ENCODE data around the gene KRTAP10-4.
"Not testable (repeated sequence)": the region's sequence is repeated elsewhere in the genome, so short reads cannot be mapped to it uniquely, and the experiment has no call there.

The KRTAP10-4 gene

GRCh38 chr21:44557491-44558328 is 15.8 kb upstream of the KRTAP10-4 start:
- H2AK5ac ChIP-seq (ENCODE audit: low read length, severe bottlenecking): no peak overlapping the region
- H2BK120ac ChIP-seq (ENCODE audit: low read depth, low read length): no peak overlapping the region
- H3K4ac ChIP-seq (ENCODE audit: low read depth in 1 of 2, low read length in 2 of 2): no peak overlapping the region
- no peak overlapping the region for H4K8ac ChIP-seq (ENCODE audit: low read length)
- peaks cover 2% of the 10 kb centered on the region for H3K4me1 ChIP-seq (ENCODE audit: control insufficient read depth, insufficient read depth, low read depth, low read length)
- peaks cover 4% of the 10 kb centered on the region for H3K9me3 ChIP-seq (ENCODE audit: control insufficient read depth, low read length)
- H3K14ac ChIP-seq (ENCODE audit: low read length in 2 of 2): peak overlapping the region in 1 of 2 experiments; percentile 62
- DNase-seq: no peak
- 69% methylated on average over 30 of the region's 30 CpGs for WGBS
- no peak overlapping the region for H4K91ac ChIP-seq (ENCODE audit: low read length)
- H2BK15ac ChIP-seq (ENCODE audit: low read depth, poor library complexity, severe bottlenecking): no peak overlapping the region
- no peaks in the 10 kb centered on the region for H3K79me1 ChIP-seq (replicated peaks; ENCODE audit: low read length, poor library complexity, severe bottlenecking)
- H3K27me3 ChIP-seq (ENCODE audit: control insufficient read depth in 1 of 2, insufficient read depth in 1 of 2, low read length in 2 of 2): peaks cover 11 to 45% of the 10 kb centered on the region in 2 experiments
- H2BK12ac ChIP-seq (ENCODE audit: low read length in 2 of 2): no peak overlapping the region
- H3K4me2 ChIP-seq (ENCODE audit: low read length, poor library complexity, severe bottlenecking): no peak overlapping the region
- H3K18ac ChIP-seq (ENCODE audit: low read depth in 1 of 2, low read length in 2 of 2): no peak overlapping the region
- no peaks in the 10 kb centered on the region for H3K36me3 ChIP-seq (ENCODE audit: control insufficient read depth in 1 of 2, insufficient read depth in 2 of 2, low read depth in 1 of 2, low read length in 2 of 2)
- H3K9ac ChIP-seq (ENCODE audit: low read length): no peak overlapping the region
- no peak overlapping the region for H3K4me3 ChIP-seq (ENCODE audit: insufficient read depth in 1 of 2, low read depth in 1 of 2, low read length in 2 of 2)
- no peak overlapping the region for H2AFZ ChIP-seq (ENCODE audit: low read depth, low read length)
- no peak overlapping the region for H3K23ac ChIP-seq (ENCODE audit: low read length in 2 of 2)
- H3K27ac ChIP-seq (ENCODE audit: low read length, poor library complexity, severe bottlenecking): no peak overlapping the region
- H2BK5ac ChIP-seq (ENCODE audit: low read depth, low read length, poor library complexity, severe bottlenecking): no peak overlapping the region

- H3K14ac ChIP-seq (ENCODE audit: low read length in 2 of 2): peak overlapping the region in 1 of 2 experiments; percentile 62
- H3K27ac ChIP-seq (ENCODE audit: low read length, poor library complexity, severe bottlenecking); H3K9ac ChIP-seq (ENCODE audit: low read length); H2BK120ac ChIP-seq (ENCODE audit: low read depth, low read length); H4K8ac ChIP-seq (ENCODE audit: low read length); H2BK15ac ChIP-seq (ENCODE audit: low read depth, poor library complexity, severe bottlenecking); H3K36me3 ChIP-seq (ENCODE audit: control insufficient read depth in 1 of 2, insufficient read depth in 2 of 2, low read depth in 1 of 2, low read length in 2 of 2); H3K4ac ChIP-seq (ENCODE audit: low read depth in 1 of 2, low read length in 2 of 2); H3K4me2 ChIP-seq (ENCODE audit: low read length, poor library complexity, severe bottlenecking); DNase-seq; H3K4me1 ChIP-seq (ENCODE audit: control insufficient read depth, insufficient read depth, low read depth, low read length); H2AK5ac ChIP-seq (ENCODE audit: low read length, severe bottlenecking); H3K23ac ChIP-seq (ENCODE audit: low read length in 2 of 2); H2BK5ac ChIP-seq (ENCODE audit: low read depth, low read length, poor library complexity, severe bottlenecking); H3K4me3 ChIP-seq (ENCODE audit: insufficient read depth in 1 of 2, low read depth in 1 of 2, low read length in 2 of 2); H2AFZ ChIP-seq (ENCODE audit: low read depth, low read length); H2BK12ac ChIP-seq (ENCODE audit: low read length in 2 of 2); H4K91ac ChIP-seq (ENCODE audit: low read length); H3K79me1 ChIP-seq (replicated peaks; ENCODE audit: low read length, poor library complexity, severe bottlenecking); H3K18ac ChIP-seq (ENCODE audit: low read depth in 1 of 2, low read length in 2 of 2): not testable (repeated sequence)
- H3K9me3 ChIP-seq (ENCODE audit: control insufficient read depth, low read length): peaks cover 10% of the 10 kb centered on the region
- 62% methylated on average over 9 of the region's 10 CpGs for WGBS
- peaks cover 9 to 39% of the 10 kb centered on the region in 2 experiments for H3K27me3 ChIP-seq (ENCODE audit: control insufficient read depth in 1 of 2, insufficient read depth in 1 of 2, low read length in 2 of 2)
Measured at GRCh38 chr21:44558329-44558675, 15.2 kb upstream of the KRTAP10-4 start.

GRCh38 chr21:44558695-44559094 is 14.8 kb upstream of the KRTAP10-4 start, which contains the start of gene KRTAP10-3:
TSS of gene KRTAP10-3 (minus strand) at chr21:44558795. CDS start at chr21:44558715, 80 bp downstream.
- H3K27me3 ChIP-seq (ENCODE audit: control insufficient read depth in 1 of 2, insufficient read depth in 1 of 2, low read length in 2 of 2): peaks cover 9 to 37% of the 10 kb centered on the region in 2 experiments
- no peak within 1 kb of the TSS for H4K91ac ChIP-seq (ENCODE audit: low read length)
- H3K4ac ChIP-seq (ENCODE audit: low read depth in 1 of 2, low read length in 2 of 2): no peak within 1 kb of the TSS
- no peak for DNase-seq
- H3K9me3 ChIP-seq (ENCODE audit: control insufficient read depth, low read length): peaks cover 11% of the 10 kb centered on the region
- H2BK15ac ChIP-seq (ENCODE audit: low read depth, poor library complexity, severe bottlenecking): no peak within 1 kb of the TSS
- no peak within 1 kb of the TSS for H2AK5ac ChIP-seq (ENCODE audit: low read length, severe bottlenecking)
- no peak within 1 kb of the TSS for H3K23ac ChIP-seq (ENCODE audit: low read length in 2 of 2)
- H3K4me2 ChIP-seq (ENCODE audit: low read length, poor library complexity, severe bottlenecking): no peak within 1 kb of the TSS
- H2BK12ac ChIP-seq (ENCODE audit: low read length in 2 of 2): no peak within 1 kb of the TSS
- H3K27ac ChIP-seq (ENCODE audit: low read length, poor library complexity, severe bottlenecking): no peak within 1 kb of the TSS
- H3K4me1 ChIP-seq (ENCODE audit: control insufficient read depth, insufficient read depth, low read depth, low read length): peaks cover 2% of the 10 kb centered on the region
- H3K18ac ChIP-seq (ENCODE audit: low read depth in 1 of 2, low read length in 2 of 2): no peak within 1 kb of the TSS
- H3K4me3 ChIP-seq (ENCODE audit: insufficient read depth in 1 of 2, low read depth in 1 of 2, low read length in 2 of 2): no peak within 1 kb of the TSS
- no peaks in the 10 kb centered on the region for H3K36me3 ChIP-seq (ENCODE audit: control insufficient read depth in 1 of 2, insufficient read depth in 2 of 2, low read depth in 1 of 2, low read length in 2 of 2)
- WGBS: 68% methylated on average over 5 of the region's 5 CpGs
- H2BK120ac ChIP-seq (ENCODE audit: low read depth, low read length): no peak within 1 kb of the TSS
- no peak within 1 kb of the TSS for H2AFZ ChIP-seq (ENCODE audit: low read depth, low read length)
- H3K14ac ChIP-seq (ENCODE audit: low read length in 2 of 2): peak within 1 kb of the TSS in 1 of 2 experiments; percentile 62
- no peak within 1 kb of the TSS for H3K9ac ChIP-seq (ENCODE audit: low read length)
- H4K8ac ChIP-seq (ENCODE audit: low read length): no peak within 1 kb of the TSS
- H2BK5ac ChIP-seq (ENCODE audit: low read depth, low read length, poor library complexity, severe bottlenecking): no peak within 1 kb of the TSS
- no peaks in the 10 kb centered on the region for H3K79me1 ChIP-seq (replicated peaks; ENCODE audit: low read length, poor library complexity, severe bottlenecking)

GRCh38 chr21:44564099-44564498 is 9.4 kb upstream of the KRTAP10-4 start:
- H3K23ac ChIP-seq (ENCODE audit: low read length in 2 of 2): no peak overlapping the region
- H3K14ac ChIP-seq (ENCODE audit: low read length in 2 of 2): no peak overlapping the region
- H3K79me1 ChIP-seq (replicated peaks; ENCODE audit: low read length, poor library complexity, severe bottlenecking): no peaks in the 10 kb centered on the region
- no peaks in the 10 kb centered on the region for H3K4me1 ChIP-seq (ENCODE audit: control insufficient read depth, insufficient read depth, low read depth, low read length)
- H3K18ac ChIP-seq (ENCODE audit: low read depth in 1 of 2, low read length in 2 of 2): no peak overlapping the region
- no peak overlapping the region for H3K4me2 ChIP-seq (ENCODE audit: low read length, poor library complexity, severe bottlenecking)
- no peak overlapping the region for H3K27ac ChIP-seq (ENCODE audit: low read length, poor library complexity, severe bottlenecking)
- peaks cover 0 to 3% of the 10 kb centered on the region in 2 experiments for H3K27me3 ChIP-seq (ENCODE audit: control insufficient read depth in 1 of 2, insufficient read depth in 1 of 2, low read length in 2 of 2)
- H3K9ac ChIP-seq (ENCODE audit: low read length): no peak overlapping the region
- no peak overlapping the region for H2BK5ac ChIP-seq (ENCODE audit: low read depth, low read length, poor library complexity, severe bottlenecking)
- DNase-seq: no peak
- H3K4me3 ChIP-seq (ENCODE audit: insufficient read depth in 1 of 2, low read depth in 1 of 2, low read length in 2 of 2): no peak overlapping the region
- H2BK15ac ChIP-seq (ENCODE audit: low read depth, poor library complexity, severe bottlenecking): no peak overlapping the region
- H4K8ac ChIP-seq (ENCODE audit: low read length): no peak overlapping the region
- no peak overlapping the region for H4K91ac ChIP-seq (ENCODE audit: low read length)
- no peak overlapping the region for H2BK120ac ChIP-seq (ENCODE audit: low read depth, low read length)
- H2AK5ac ChIP-seq (ENCODE audit: low read length, severe bottlenecking): no peak overlapping the region
- H3K9me3 ChIP-seq (ENCODE audit: control insufficient read depth, low read length): peaks cover 20% of the 10 kb centered on the region
- H2AFZ ChIP-seq (ENCODE audit: low read depth, low read length): no peak overlapping the region
- H2BK12ac ChIP-seq (ENCODE audit: low read length in 2 of 2): no peak overlapping the region
- no peaks in the 10 kb centered on the region for H3K36me3 ChIP-seq (ENCODE audit: control insufficient read depth in 1 of 2, insufficient read depth in 2 of 2, low read depth in 1 of 2, low read length in 2 of 2)
- H3K4ac ChIP-seq (ENCODE audit: low read depth in 1 of 2, low read length in 2 of 2): no peak overlapping the region
- WGBS: no CpG with 5 or more reads among the region's 1 CpG

All from mesenchymal stem cell (in vitro differentiated cells and primary cell).